ENCODE data around the gene FYB1.

- TF ChIP-seq CTCF (IDR thresholded peaks at IDR 0.05) (no peak), FOXJ3 (CRISPR knock-in tag; IDR thresholded peaks at IDR 0.05; ENCODE audit: borderline replicate concordance) (no peak), RELA (CRISPR knock-in tag; IDR thresholded peaks at IDR 0.05; ENCODE audit: borderline replicate concordance) (no peak), NFYB (CRISPR knock-in tag; conservative IDR thresholded peaks at IDR 0.05; ENCODE audit: low read depth) (no peak), ESRRA (CRISPR knock-in tag; IDR thresholded peaks at IDR 0.05; ENCODE audit: borderline replicate concordance) (no peak), ETV6 (CRISPR knock-in tag; IDR thresholded peaks at IDR 0.05) (no peak), AFF4 (CRISPR knock-in tag; IDR thresholded peaks at IDR 0.05; ENCODE audit: borderline replicate concordance) (no peak), GTF2I (CRISPR knock-in tag; conservative IDR thresholded peaks at IDR 0.05) (no peak), ZSCAN18 (CRISPR knock-in tag; IDR thresholded peaks at IDR 0.05) (no peak), E2F4 (CRISPR knock-in tag; IDR thresholded peaks at IDR 0.05; ENCODE audit: borderline replicate concordance, low read depth) (no peak), ZNF138 (CRISPR knock-in tag; conservative IDR thresholded peaks at IDR 0.05) (no peak), ZNF317 (CRISPR knock-in tag; IDR thresholded peaks at IDR 0.05; ENCODE audit: borderline replicate concordance, low read depth) (no peak)
These were observed 33.8 kb upstream of the FYB1 start for GRCh38 chr5:39253196-39253595.

Data from WTC11 (cell line).